Natural killer cell (primary cell): ENCODE data around the gene KCNJ5. TPM values are rescaled to one million over a fixed set of nuclear protein-coding genes. Genes with fewer than 3 reads are reported as not detected.

Source experiments
- ATAC-seq, 3 donors: fragments of 150-1000 bp in 2 of 3; fragments of 200-7000 bp in 1 of 3; cut with Tn5 transposase; 1 replicate in 1 of 3; 2 replicates in 2 of 3; pipeline ENCODE4 v1.10.0; 2021; ENCODE audit warnings: mild to moderate bottlenecking in 2 of 3, moderate library complexity in 2 of 3
- DNase-seq, 2 donors: peaks; one replicate each; pipeline versions ENCODE4 v3.0.0 to v3.0.0-alpha.2; 2013 to 2021; ENCODE audit warnings: mixed read lengths in 1 of 2
- H3K27ac ChIP-seq: one replicate; pipeline ENCODE4 v1.5.1; 2013; ENCODE audit warnings: mild to moderate bottlenecking, low read length
- H3K27me3 ChIP-seq: one replicate; pipeline ENCODE4 v1.6.1; 2013; ENCODE audit warnings: low read length; ENCODE audit not compliant: control insufficient read depth, insufficient read depth
- H3K36me3 ChIP-seq: one replicate; pipeline ENCODE4 v1.6.1; 2013; ENCODE audit warnings: low read length; ENCODE audit not compliant: control insufficient read depth, insufficient read depth
- H3K4me1 ChIP-seq: one replicate; pipeline ENCODE4 v1.6.1; 2013; ENCODE audit warnings: low read length; ENCODE audit not compliant: control insufficient read depth, insufficient read depth
- H3K4me3 ChIP-seq: one replicate; pipeline ENCODE4 v1.5.1; 2013; ENCODE audit warnings: low read length
- H3K9me3 ChIP-seq: one replicate; pipeline ENCODE4 v1.6.1; 2013; ENCODE audit warnings: low read length; ENCODE audit not compliant: control insufficient read depth, insufficient read depth
- H3K27ac Mint-ChIP-seq, 2 donors: one replicate each; pipeline ENCODE4 v1.8.0; 2022; ENCODE audit warnings: mild to moderate bottlenecking in 2 of 2, mixed read lengths in 2 of 2, moderate library complexity in 1 of 2
- H3K27me3 Mint-ChIP-seq, 2 donors: one replicate each; pipeline ENCODE4 v1.8.0; 2022; ENCODE audit warnings: low read depth in 2 of 2, mixed read lengths in 2 of 2
- H3K36me3 Mint-ChIP-seq: one replicate; pipeline ENCODE4 v1.8.0; 2022; ENCODE audit warnings: mixed read lengths
- H3K4me1 Mint-ChIP-seq, 2 donors: one replicate each; pipeline ENCODE4 v1.8.0; 2022; ENCODE audit warnings: mixed read lengths in 2 of 2
- H3K4me3 Mint-ChIP-seq: one replicate; pipeline ENCODE4 v1.8.0; 2022; ENCODE audit warnings: mild to moderate bottlenecking, moderate library complexity, mixed read lengths
- H3K9me3 Mint-ChIP-seq, 2 donors: one replicate each; pipeline ENCODE4 v1.8.0; 2022; ENCODE audit warnings: mixed read lengths in 2 of 2
- CTCF ChIP-seq: fragments of 200-600 bp; IDR thresholded peaks from one replicate; pipeline ENCODE4 v1.8.0; 2022; ENCODE audit warnings: antibody characterized with exemption
- WGBS: methylation state at CpG from one replicate; pipeline ENCODE4 v1.1.7; 2013; ENCODE audit warnings: missing lambda C conversion rate; ENCODE audit not compliant: insufficient coverage; 5-methylcytosine and 5-hydroxymethylcytosine counted together
- intact Hi-C: fragments of 100-400 bp; cut with micrococcal nuclease; formaldehyde crosslinking; loops from one replicate; pipeline ENCODE4 v1.14.2; 2022
- total RNA-seq, 4 donors: library from RNA; stranded (reverse); fragments of 120-200 nt in 1 of 4; gene quantifications; one replicate each; pipeline versions ENCODE4 v1.2.3 to v1.2.4, GENCODE V29; 2013 to 2022

KCNJ5 gene
- total RNA-seq, 3 donors from 2014 or later (not counting 1 experiment from before 2014, with no cell fraction given), result 0.09 to 0.18 (median 0.15) TPM

GRCh38 chr11:128939591-128939990, 48.4 kb downstream of the KCNJ5 start:
- Mint-ChIP-seq H3K36me3 (no peaks in the 10 kb centered on the region), H3K4me3 (no peak overlapping the region), H3K9me3 (no peaks in the 10 kb centered on the region), H3K27ac (no peak overlapping the region), H3K27me3 (peaks cover 4 to 9% of the 10 kb centered on the region in 2 donors), H3K4me1 (no peaks in the 10 kb centered on the region)
- no peak for TF ChIP-seq CTCF
- no peaks in the 10 kb centered on the region for H3K36me3 ChIP-seq
- H3K27ac ChIP-seq, result no peak overlapping the region
- intact Hi-C loops, result no loop called here
- WGBS, result 95% methylated on average over 11 of the region's 11 CpGs
- DNase-seq, result no peak
- H3K4me1 ChIP-seq, result no peaks in the 10 kb centered on the region
- H3K27me3 ChIP-seq, result no peaks in the 10 kb centered on the region
- no peaks in the 10 kb centered on the region for H3K9me3 ChIP-seq
- no peak for ATAC-seq
- no peak overlapping the region for H3K4me3 ChIP-seq

DNA sequence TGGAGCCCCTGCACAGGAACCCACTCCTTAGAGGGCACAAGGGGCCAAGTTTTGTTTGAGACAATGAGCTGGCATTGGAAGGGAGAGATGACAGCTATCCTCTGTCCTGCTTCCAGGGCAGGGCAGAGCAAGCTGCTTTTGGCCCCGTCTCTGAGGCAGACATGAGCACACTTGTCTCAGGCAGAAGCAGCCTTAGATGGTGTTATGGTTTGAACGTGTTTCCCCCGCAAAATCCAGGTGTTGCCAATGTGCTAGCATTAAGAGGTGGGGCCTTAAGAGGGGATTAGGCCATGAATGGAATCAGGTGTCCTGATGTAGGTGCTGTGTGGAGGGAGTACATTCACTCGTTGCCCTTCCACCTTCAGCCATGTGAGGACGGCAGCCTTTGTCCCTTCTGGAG, 49.0 kb downstream of the KCNJ5 start:
- Mint-ChIP-seq H3K4me1 (no peaks in the 10 kb centered on the region), H3K4me3 (no peak overlapping the region), H3K36me3 (no peaks in the 10 kb centered on the region), H3K27me3 (peaks cover 4 to 15% of the 10 kb centered on the region in 2 donors), H3K27ac (no peak overlapping the region), H3K9me3 (no peaks in the 10 kb centered on the region)
- Histone ChIP-seq H3K27me3 (no peaks in the 10 kb centered on the region), H3K36me3 (no peaks in the 10 kb centered on the region), H3K4me3 (no peak overlapping the region), H3K27ac (no peak overlapping the region), H3K9me3 (no peaks in the 10 kb centered on the region), H3K4me1 (no peaks in the 10 kb centered on the region)
- ATAC-seq (no peak), DNase-seq (no peak)
- WGBS, result 90% methylated on average over 5 of the region's 5 CpGs
- TF ChIP-seq CTCF, result no peak
- intact Hi-C loops, result no loop called here

DNA sequence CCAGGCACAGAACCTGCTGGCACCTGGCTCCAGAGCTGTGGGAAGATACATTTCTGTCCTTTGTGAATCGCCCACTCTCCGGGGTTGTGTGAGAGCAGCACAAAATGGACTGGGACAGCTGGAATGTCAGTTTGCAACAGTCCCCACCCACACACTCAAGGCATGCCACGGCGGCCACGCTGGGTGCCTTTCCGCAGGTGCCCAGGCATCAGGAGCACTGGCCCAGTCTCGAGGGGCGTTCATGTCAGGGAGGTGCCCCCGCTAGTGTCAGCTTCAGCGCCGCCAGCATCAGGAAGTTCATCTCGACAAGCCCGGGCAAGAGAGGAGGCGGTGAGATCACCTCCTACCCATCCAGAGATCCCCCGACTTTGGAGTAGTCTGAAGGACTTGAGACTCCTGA, 49.4 kb downstream of the KCNJ5 start:
- TF ChIP-seq CTCF, result no peak
- intact Hi-C loops, result no loop called here
- Histone ChIP-seq H3K4me3 (no peak overlapping the region), H3K27me3 (no peaks in the 10 kb centered on the region), H3K36me3 (no peaks in the 10 kb centered on the region), H3K4me1 (no peaks in the 10 kb centered on the region), H3K9me3 (no peaks in the 10 kb centered on the region), H3K27ac (no peak overlapping the region)
- ATAC-seq (no peak), DNase-seq (no peak)
- 94% methylated on average over 14 of the region's 15 CpGs for WGBS
- no peaks in the 10 kb centered on the region for H3K9me3 Mint-ChIP-seq
- no peak overlapping the region for H3K4me3 Mint-ChIP-seq
- H3K36me3 Mint-ChIP-seq, result no peaks in the 10 kb centered on the region
- H3K27ac Mint-ChIP-seq, result no peak overlapping the region
- H3K27me3 Mint-ChIP-seq, result peaks cover 8 to 20% of the 10 kb centered on the region in 2 donors
- no peaks in the 10 kb centered on the region for H3K4me1 Mint-ChIP-seq

DNA sequence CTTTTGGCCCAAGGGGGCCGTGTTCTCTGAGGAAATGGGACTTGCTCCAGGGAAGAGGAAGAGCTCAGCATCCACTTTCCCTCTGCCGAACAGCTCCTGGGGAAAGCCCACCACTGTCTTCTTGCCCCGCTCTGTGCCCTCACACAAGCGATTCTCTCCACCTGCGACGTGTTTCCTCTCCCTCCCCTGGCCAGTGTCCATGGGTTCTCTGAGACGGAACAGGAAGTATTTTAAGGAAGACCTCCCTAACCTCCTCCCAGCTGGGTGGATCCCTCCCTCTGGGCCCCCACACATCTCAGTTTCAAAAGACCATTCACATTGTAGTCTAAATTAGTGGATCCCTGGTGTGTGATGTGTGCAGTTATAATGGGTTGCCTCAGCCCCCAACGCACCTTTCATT, 50.0 kb downstream of the KCNJ5 start:
- Histone ChIP-seq H3K9me3 (no peaks in the 10 kb centered on the region), H3K27ac (no peak overlapping the region), H3K27me3 (no peaks in the 10 kb centered on the region), H3K4me1 (no peaks in the 10 kb centered on the region), H3K4me3 (no peak overlapping the region), H3K36me3 (no peaks in the 10 kb centered on the region)
- DNase-seq (no peak), ATAC-seq (no peak)
- 78% methylated on average over 8 of the region's 8 CpGs for WGBS
- Mint-ChIP-seq H3K27me3 (peaks cover 8 to 22% of the 10 kb centered on the region in 2 donors), H3K9me3 (no peaks in the 10 kb centered on the region), H3K27ac (no peak overlapping the region), H3K36me3 (no peaks in the 10 kb centered on the region), H3K4me3 (no peak overlapping the region), H3K4me1 (no peaks in the 10 kb centered on the region)
- TF ChIP-seq CTCF, result no peak
- intact Hi-C loops, result no loop called here
